DND-41 (cell line): Measurements from ENCODE around the gene DHX38.

Source experiments
- ATAC-seq: fragments of 200-7000 bp; cut with Tn5 transposase; 3 replicates; pipeline ENCODE4 v1.9.1; 2021; ENCODE audit warnings: low read depth; ENCODE audit not compliant: insufficient read depth
- DNase-seq: peaks from one replicate; pipeline ENCODE4 v3.0.0-alpha.2; 2020
- H2AFZ ChIP-seq: 2 replicates; pipeline ENCODE4 v1.6.0; 2012; ENCODE audit warnings: low read depth, low read length
- H3K27ac ChIP-seq: 2 replicates; pipeline ENCODE4 v1.5.1; 2012; ENCODE audit warnings: low read length, inconsistent platforms
- H3K27me3 ChIP-seq: fragments of 200-600 bp; sonication (generic); 2 replicates; pipeline ENCODE4 v1.6.0; 2012; ENCODE audit warnings: low read length, mild to moderate bottlenecking, inconsistent platforms; ENCODE audit not compliant: insufficient read depth, poor library complexity
- H3K36me3 ChIP-seq: 2 replicates; pipeline ENCODE4 v1.5.1; 2012; ENCODE audit warnings: low read length, inconsistent platforms; ENCODE audit not compliant: insufficient read depth
- H3K4me1 ChIP-seq: 2 replicates; pipeline ENCODE4 v1.5.1; 2012; ENCODE audit warnings: mild to moderate bottlenecking, low read length; ENCODE audit not compliant: insufficient read depth
- H3K4me2 ChIP-seq: 2 replicates; pipeline ENCODE4 v1.6.0; 2012; ENCODE audit warnings: mild to moderate bottlenecking, moderate library complexity, low read length, inconsistent platforms; ENCODE audit not compliant: insufficient read depth
- H3K4me3 ChIP-seq, 2 experiments: fragments of 200-600 bp in 1 of 2; shearing (Covaris generic) in 1 of 2; 2 replicates each; pipeline ENCODE4 v1.5.1; 2012 to 2016; ENCODE audit warnings: inconsistent platforms in 2 of 2, low read length in 2 of 2, mild to moderate bottlenecking in 2 of 2, low read depth in 1 of 2, moderate library complexity in 1 of 2
- H3K79me2 ChIP-seq: 2 replicates; pipeline ENCODE4 v1.6.0; 2012; ENCODE audit warnings: low read length, inconsistent platforms; ENCODE audit not compliant: insufficient read depth
- H3K9ac ChIP-seq: 2 replicates; pipeline ENCODE4 v1.6.0; 2012; ENCODE audit warnings: low read depth, mild to moderate bottlenecking, inconsistent platforms, low read length, moderate library complexity
- H3K9me3 ChIP-seq: 2 replicates; pipeline ENCODE4 v1.5.1; 2012; ENCODE audit warnings: low read length, moderate library complexity, mild to moderate bottlenecking, inconsistent platforms; ENCODE audit not compliant: insufficient read depth, severe bottlenecking
- H4K20me1 ChIP-seq: 2 replicates; pipeline ENCODE4 v1.6.0; 2012; ENCODE audit warnings: low read length; ENCODE audit not compliant: insufficient read depth
- CTCF ChIP-seq: IDR thresholded peaks from 2 replicates; pipeline ENCODE4 v1.5.1; 2012; ENCODE audit warnings: borderline replicate concordance, low read length, moderate library complexity, mild to moderate bottlenecking; ENCODE audit not compliant: poor library complexity, severe bottlenecking; ENCODE audit errors: extremely low read depth
- EZH2 ChIP-seq: IDR thresholded peaks from 3 replicates; pipeline ENCODE4 v1.6.1; 2012; ENCODE audit warnings: borderline replicate concordance, low read depth, mild to moderate bottlenecking, moderate library complexity, low read length, inconsistent platforms; ENCODE audit not compliant: severe bottlenecking

DHX38 gene

DNA sequence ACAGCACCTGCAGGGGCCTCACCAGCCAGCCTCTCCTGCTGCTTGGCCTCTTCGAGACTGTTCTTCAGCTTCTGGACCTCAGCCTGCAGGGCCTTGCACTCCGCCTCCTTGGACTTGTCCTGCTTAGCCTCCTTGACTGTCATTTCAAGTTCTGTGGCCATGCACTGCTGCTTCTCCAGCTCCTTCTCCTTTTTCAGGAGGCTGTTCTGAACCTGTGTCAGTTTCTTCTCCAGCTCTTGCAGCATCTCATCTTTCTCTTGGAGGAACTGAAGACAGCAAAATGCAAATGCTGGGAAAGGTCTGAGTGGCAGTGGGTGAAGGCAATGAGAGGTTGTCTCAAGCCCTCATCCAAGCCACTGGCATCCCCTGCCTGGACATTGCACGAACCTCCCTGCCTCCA lies 39.1 kb downstream of the DHX38 start:
- TF ChIP-seq CTCF (no peak), EZH2 (no peak)
- Histone ChIP-seq H3K9me3 (no peaks in the 10 kb centered on the region), H3K36me3 (no peaks in the 10 kb centered on the region), H3K27ac (no peak overlapping the region), H3K4me1 (no peaks in the 10 kb centered on the region), H3K9ac (no peak overlapping the region), H3K4me3 (no peak overlapping the region), H2AFZ (no peak overlapping the region), H3K79me2 (no peaks in the 10 kb centered on the region), H4K20me1 (no peaks in the 10 kb centered on the region), H3K27me3 (no peaks in the 10 kb centered on the region), H3K4me2 (no peak overlapping the region)
- ATAC-seq: no peak
- DNase-seq: no peak

- Histone ChIP-seq H2AFZ (no peak overlapping the region), H3K27ac (no peak overlapping the region), H3K9me3 (no peaks in the 10 kb centered on the region), H4K20me1 (no peaks in the 10 kb centered on the region), H3K9ac (no peak overlapping the region), H3K36me3 (no peaks in the 10 kb centered on the region), H3K4me2 (no peak overlapping the region), H3K79me2 (no peaks in the 10 kb centered on the region), H3K4me3 (no peak overlapping the region), H3K27me3 (no peaks in the 10 kb centered on the region), H3K4me1 (no peaks in the 10 kb centered on the region)
- no peak for DNase-seq
- no peak for TF ChIP-seq CTCF
- no peak for TF ChIP-seq EZH2
- ATAC-seq: no peak
Measured at GRCh38 chr16:72134507-72134906, 40.9 kb downstream of the DHX38 start.

- ATAC-seq: no peak
- no peak for DNase-seq
- Histone ChIP-seq H2AFZ (no peak overlapping the region), H3K79me2 (no peaks in the 10 kb centered on the region), H3K4me3 (no peak overlapping the region), H3K27ac (no peak overlapping the region), H3K4me1 (no peaks in the 10 kb centered on the region), H3K27me3 (no peaks in the 10 kb centered on the region), H3K9ac (no peak overlapping the region), H3K36me3 (no peaks in the 10 kb centered on the region), H3K9me3 (no peaks in the 10 kb centered on the region), H3K4me2 (no peak overlapping the region), H4K20me1 (no peaks in the 10 kb centered on the region)
- TF ChIP-seq CTCF: no peak
- no peak for TF ChIP-seq EZH2
Measured at GRCh38 chr16:72137380-72138063, 43.9 kb downstream of the DHX38 start.

GRCh38 chr16:72138064-72138572 lies 44.5 kb downstream of the DHX38 start:
- Histone ChIP-seq H3K4me2 (no peak overlapping the region), H3K27me3 (no peaks in the 10 kb centered on the region), H3K9ac (no peak overlapping the region), H3K9me3 (no peaks in the 10 kb centered on the region), H3K36me3 (no peaks in the 10 kb centered on the region), H2AFZ (no peak overlapping the region), H4K20me1 (no peaks in the 10 kb centered on the region), H3K27ac (no peak overlapping the region), H3K4me3 (no peak overlapping the region), H3K79me2 (no peaks in the 10 kb centered on the region), H3K4me1 (no peaks in the 10 kb centered on the region)
- TF ChIP-seq CTCF: no peak
- no peak for TF ChIP-seq EZH2
- DNase-seq (no peak), ATAC-seq (no peak)
